HG02981 (cell line): ENCODE measurements around the gene MBOAT1.

Source experiments
- ATAC-seq: cut with Tn5 transposase; IDR thresholded peaks from one replicate; pipeline ENCODE4 v1.9.1; 2021; ENCODE audit warnings: mild to moderate bottlenecking, moderate library complexity; ENCODE audit not compliant: unreplicated experiment

Gene MBOAT1

GRCh38 chr6:20058121-20058905 lies 154.0 kb downstream of the MBOAT1 start:
- ATAC-seq = no peak

- ATAC-seq = peak; percentile 84
Observed at GRCh38 chr6:20056350-20056992, 155.8 kb downstream of the MBOAT1 start.

- ATAC-seq = no peak
Observed at GRCh38 chr6:20055916-20056315, 156.4 kb downstream of the MBOAT1 start.
